Upper lobe of left lung (tissue), 4 donors: ENCODE data around the gene APOA1.

Source experiments
- POLR2AphosphoS5 ChIP-seq, 2 donors: sonication (generic); formaldehyde crosslinking; IDR thresholded peaks; one replicate each; pipeline ENCODE4 v1.5.1; 2017; ENCODE audit warnings: antibody characterized with exemption in 2 of 2
- TF ChIP-seq, protein P1 (sequence below), 6 experiments: fragments of 450-650 bp in 4 of 6; fragments of 200-600 bp in 2 of 6; sonication (generic) in 2 of 6; IDR thresholded peaks; one replicate each; pipeline ENCODE4 v1.5.1; 2016 to 2019; ENCODE audit warnings: antibody characterized with exemption in 6 of 6

DNA sequence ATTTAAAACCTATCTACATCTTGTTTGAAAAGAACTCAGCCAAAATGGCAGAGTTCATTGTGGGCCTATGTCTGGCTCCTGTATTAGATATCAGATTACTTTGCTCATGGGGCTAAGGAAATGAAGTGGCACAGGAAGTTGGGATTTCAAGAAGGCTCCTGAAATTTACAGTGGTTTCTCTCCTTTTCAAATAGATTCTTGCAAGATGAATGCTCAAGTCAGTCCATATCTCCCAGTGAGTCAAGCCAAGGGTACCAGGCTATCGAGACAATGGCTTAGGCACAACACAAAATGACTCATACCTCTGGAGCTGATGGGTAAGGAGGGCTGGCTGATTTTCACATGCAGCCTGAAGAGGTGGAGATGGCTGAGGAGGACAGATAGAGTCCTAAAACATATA is 24.1 kb upstream of the APOA1 start:
- TF ChIP-seq, protein P1, sequence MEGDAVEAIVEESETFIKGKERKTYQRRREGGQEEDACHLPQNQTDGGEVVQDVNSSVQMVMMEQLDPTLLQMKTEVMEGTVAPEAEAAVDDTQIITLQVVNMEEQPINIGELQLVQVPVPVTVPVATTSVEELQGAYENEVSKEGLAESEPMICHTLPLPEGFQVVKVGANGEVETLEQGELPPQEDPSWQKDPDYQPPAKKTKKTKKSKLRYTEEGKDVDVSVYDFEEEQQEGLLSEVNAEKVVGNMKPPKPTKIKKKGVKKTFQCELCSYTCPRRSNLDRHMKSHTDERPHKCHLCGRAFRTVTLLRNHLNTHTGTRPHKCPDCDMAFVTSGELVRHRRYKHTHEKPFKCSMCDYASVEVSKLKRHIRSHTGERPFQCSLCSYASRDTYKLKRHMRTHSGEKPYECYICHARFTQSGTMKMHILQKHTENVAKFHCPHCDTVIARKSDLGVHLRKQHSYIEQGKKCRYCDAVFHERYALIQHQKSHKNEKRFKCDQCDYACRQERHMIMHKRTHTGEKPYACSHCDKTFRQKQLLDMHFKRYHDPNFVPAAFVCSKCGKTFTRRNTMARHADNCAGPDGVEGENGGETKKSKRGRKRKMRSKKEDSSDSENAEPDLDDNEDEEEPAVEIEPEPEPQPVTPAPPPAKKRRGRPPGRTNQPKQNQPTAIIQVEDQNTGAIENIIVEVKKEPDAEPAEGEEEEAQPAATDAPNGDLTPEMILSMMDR (IDR thresholded peaks at IDR 0.05), result no peak
- no peak for TF ChIP-seq POLR2AphosphoS5 (IDR thresholded peaks at IDR 0.05)
